GM18520 (cell line): ENCODE measurements around the gene MBNL2.

Experiments
- ATAC-seq: cut with Tn5 transposase; IDR thresholded peaks from one replicate; pipeline ENCODE4 v1.9.1; 2021; ENCODE audit not compliant: unreplicated experiment

Gene MBNL2

GRCh38 chr13:97221989-97222700, at the start of gene MBNL2:
TSS of gene MBNL2 (plus strand) at chr13:97222333. CDS start at chr13:97276236, 53,903 bp downstream.
- ATAC-seq: peak; percentile 94

GRCh38 chr13:97174638-97175037, 47.5 kb upstream of the MBNL2 start:
- no peak for ATAC-seq

GRCh38 chr13:97175041-97175440, 47.1 kb upstream of the MBNL2 start:
- no peak for ATAC-seq

- no peak for ATAC-seq
Observed at GRCh38 chr13:97179501-97179900, 42.6 kb upstream of the MBNL2 start.

GRCh38 chr13:97182111-97182890, 39.8 kb upstream of the MBNL2 start:
- no peak for ATAC-seq

GRCh38 chr13:97185291-97185690, 36.8 kb upstream of the MBNL2 start:
- no peak for ATAC-seq

- ATAC-seq: no peak
Observed at GRCh38 chr13:97185751-97186150, 36.4 kb upstream of the MBNL2 start.

- ATAC-seq: no peak
Observed at GRCh38 chr13:97188207-97188606, 33.9 kb upstream of the MBNL2 start.

GRCh38 chr13:97189928-97190327, 32.2 kb upstream of the MBNL2 start:
- no peak for ATAC-seq

GRCh38 chr13:97191142-97191541, 31.0 kb upstream of the MBNL2 start:
- ATAC-seq: no peak

GRCh38 chr13:97191615-97192014, 30.5 kb upstream of the MBNL2 start:
- ATAC-seq: no peak

GRCh38 chr13:97192166-97192565, 30.0 kb upstream of the MBNL2 start:
- ATAC-seq: no peak

GRCh38 chr13:97193577-97193976, 28.6 kb upstream of the MBNL2 start:
- ATAC-seq: no peak

GRCh38 chr13:97194479-97194878, 27.7 kb upstream of the MBNL2 start:
- ATAC-seq: no peak

GRCh38 chr13:97196340-97196739, 25.8 kb upstream of the MBNL2 start:
- ATAC-seq: no peak

GRCh38 chr13:97198753-97199152, 23.4 kb upstream of the MBNL2 start:
- no peak for ATAC-seq

GRCh38 chr13:97199451-97199850, 22.7 kb upstream of the MBNL2 start:
- ATAC-seq: no peak

GRCh38 chr13:97200081-97200942, 21.8 kb upstream of the MBNL2 start:
- no peak for ATAC-seq

- no peak for ATAC-seq
Observed at GRCh38 chr13:97202761-97203160, 19.4 kb upstream of the MBNL2 start.

- no peak for ATAC-seq
Observed at GRCh38 chr13:97205465-97205864, 16.7 kb upstream of the MBNL2 start.

- no peak for ATAC-seq
Observed at GRCh38 chr13:97205982-97206381, 16.2 kb upstream of the MBNL2 start.
